Heart right ventricle (tissue), 16 donors: ENCODE measurements around the gene WDR17. TPM values are rescaled to one million over a fixed set of nuclear protein-coding genes. Genes with fewer than 3 reads are reported as not detected.

Experiments used
- ATAC-seq, 8 donors: fragments of 200-7000 bp; cut with Tn5 transposase; one replicate each; pipeline ENCODE4 v1.9.1; 2020; ENCODE audit warnings: mild to moderate bottlenecking in 8 of 8, moderate library complexity in 8 of 8, moderate number of reproducible peaks in 1 of 8
- DNase-seq, 2 donors: peaks; one replicate each; pipeline ENCODE4 v3.0.0-alpha.2; 2020
- H3K27ac ChIP-seq, 10 donors: fragments of 200-600 bp; sonication (generic) in 2 of 10; one replicate each; pipeline versions ENCODE4 v1.5.0 to v1.8.0; 2020 to 2022; ENCODE audit warnings: mild to moderate bottlenecking in 3 of 10
- H3K27me3 ChIP-seq, 7 donors: fragments of 200-600 bp; one replicate each; pipeline ENCODE4 v1.8.0; 2021 to 2022; ENCODE audit warnings: mild to moderate bottlenecking in 2 of 7
- H3K36me3 ChIP-seq, 9 donors: fragments of 200-600 bp; sonication (generic) in 1 of 9; one replicate each; pipeline versions ENCODE4 v1.5.0 to v1.8.0; 2020 to 2022; ENCODE audit warnings: mild to moderate bottlenecking in 2 of 9
- H3K4me1 ChIP-seq, 9 donors: fragments of 200-600 bp; sonication (generic) in 1 of 9; one replicate each; pipeline versions ENCODE4 v1.5.0 to v1.8.0; 2020 to 2022; ENCODE audit warnings: mild to moderate bottlenecking in 4 of 9
- H3K4me3 ChIP-seq, 10 donors: fragments of 200-600 bp; sonication (generic) in 2 of 10; one replicate each; pipeline versions ENCODE4 v1.5.0 to v1.8.0; 2020 to 2022; ENCODE audit warnings: mild to moderate bottlenecking in 7 of 10, moderate library complexity in 2 of 10
- H3K9me3 ChIP-seq, 11 donors: fragments of 200-600 bp in 10 of 11; sonication (generic) in 2 of 11; one replicate each; pipeline versions ENCODE4 v1.5.0 to v1.8.0; 2013 to 2022; ENCODE audit warnings: mild to moderate bottlenecking in 2 of 11, control low read depth in 1 of 11, moderate library complexity in 1 of 11
- WGBS, 2 donors: extraction: QIAGEN DNeasy Blood & Tissue Kit; methylation state at CpG; one replicate each; pipeline ENCODE4 v1.1.7; 2013; ENCODE audit warnings: inconsistent platforms in 1 of 2; 5-methylcytosine and 5-hydroxymethylcytosine counted together
- intact Hi-C, 10 donors: fragments of 100-400 bp; cut with DNase I; formaldehyde crosslinking; loops; one replicate each; pipeline versions ENCODE4 v1.11.1 to v1.14.2; 2022
- polyA plus RNA-seq, 2 donors: library from polyadenylated mRNA; stranded (reverse); fragments of 200-250 nt; gene quantifications; one replicate each; pipeline ENCODE4 v1.2.3, GENCODE V29; 2013
- total RNA-seq, 10 donors: library from RNA; stranded (reverse); fragmentation: NEBNext Ultra II Directional in 3 of 10; extraction: Animal tissue kit (Norgen Biotek cat#: 25700) in 3 of 10; gene quantifications; one replicate each; pipeline versions ENCODE4 v1.2.1 to v1.2.4, GENCODE V29; 2021 to 2023
- TF ChIP-seq, protein P1 (sequence below), 9 donors: fragments of 200-600 bp; sonication (generic) in 2 of 9; IDR thresholded peaks; one replicate each; pipeline versions ENCODE4 v1.5.0 to v1.8.0; 2021 to 2022; ENCODE audit warnings: antibody characterized with exemption in 9 of 9, mild to moderate bottlenecking in 5 of 9, moderate library complexity in 1 of 9
- donor health status: Arrhythmogenic right ventricular cardiomyopathy.
- donor health status: ischemic (EF 13 %, LVEDD 7.1; RV severe dilation, severe dysfunction).
- donor health status: healthy with polysubstance abuse.
- donor health status: DM: no; HTN: yes; CAD: no.
- donor health status: DM: no; HTN: no; CAD: no.
- donor health status: ischemic (EF 25% LVEDD 6.9; RV normal size, moderate dysfunction).
- donor health status: ischemic (EF 25% LVEDD 5.7; RV mildly dilated, moderate dysfunction).
- donor health status: healthy.
- donor health status: DM: yes; HTN: yes; CAD: no.
- donor health status: Ischemic cardiomyopathy.
- donor health status: ischemic (EF 35%, LVEDD 5.7; RV mildly dilated, moderate dysfunction).
- donor health status: nonischemic (EF 11% LVEDD 7.7; RV severe dilation, severe dysfunction).
- donor health status: DM: yes; HTN: yes; CAD: no.
- donor health status: PGD.
- donor health status: ischemic (EF 29% LVEDD 5.4; RV normal size, mild dysfunction).
- donor health status: nonischemic (EF 23%, LVEDD 6.1; RV moderate dilation, normal function).

The WDR17 gene
- total and polyA plus RNA-seq, 12 donors = 0.06 to 0.90 (median 0.39) TPM

DNA sequence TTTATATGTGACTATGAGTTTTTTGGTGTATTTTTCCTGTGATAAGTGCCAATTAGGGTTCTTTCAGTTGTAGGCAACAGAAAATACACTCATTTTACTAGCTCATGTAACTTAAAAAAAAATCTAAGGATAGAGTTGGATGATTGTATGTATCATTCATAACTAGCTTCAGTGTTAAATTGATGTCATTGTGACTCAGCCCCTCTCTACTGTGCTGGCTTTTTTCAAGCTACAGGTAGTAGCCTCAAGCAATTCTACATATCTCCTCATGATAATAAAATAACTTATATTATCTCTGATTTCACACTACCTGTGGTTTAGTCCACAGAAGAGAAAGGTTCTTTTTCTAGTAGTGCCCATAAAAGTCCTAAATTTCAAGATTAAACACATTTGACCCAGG, 11.9 kb downstream of the WDR17 start:
- ATAC-seq = no peak
- Histone ChIP-seq H3K27ac (no peak overlapping the region), H3K36me3 (no peaks in the 10 kb centered on the region), H3K9me3 (no peaks in the 10 kb centered on the region), H3K4me1 (no peaks in the 10 kb centered on the region), H3K4me3 (no peak overlapping the region), H3K27me3 (no peaks in the 10 kb centered on the region)
- intact Hi-C loops = no loop called here
- no peak for DNase-seq
- TF ChIP-seq, protein P1, sequence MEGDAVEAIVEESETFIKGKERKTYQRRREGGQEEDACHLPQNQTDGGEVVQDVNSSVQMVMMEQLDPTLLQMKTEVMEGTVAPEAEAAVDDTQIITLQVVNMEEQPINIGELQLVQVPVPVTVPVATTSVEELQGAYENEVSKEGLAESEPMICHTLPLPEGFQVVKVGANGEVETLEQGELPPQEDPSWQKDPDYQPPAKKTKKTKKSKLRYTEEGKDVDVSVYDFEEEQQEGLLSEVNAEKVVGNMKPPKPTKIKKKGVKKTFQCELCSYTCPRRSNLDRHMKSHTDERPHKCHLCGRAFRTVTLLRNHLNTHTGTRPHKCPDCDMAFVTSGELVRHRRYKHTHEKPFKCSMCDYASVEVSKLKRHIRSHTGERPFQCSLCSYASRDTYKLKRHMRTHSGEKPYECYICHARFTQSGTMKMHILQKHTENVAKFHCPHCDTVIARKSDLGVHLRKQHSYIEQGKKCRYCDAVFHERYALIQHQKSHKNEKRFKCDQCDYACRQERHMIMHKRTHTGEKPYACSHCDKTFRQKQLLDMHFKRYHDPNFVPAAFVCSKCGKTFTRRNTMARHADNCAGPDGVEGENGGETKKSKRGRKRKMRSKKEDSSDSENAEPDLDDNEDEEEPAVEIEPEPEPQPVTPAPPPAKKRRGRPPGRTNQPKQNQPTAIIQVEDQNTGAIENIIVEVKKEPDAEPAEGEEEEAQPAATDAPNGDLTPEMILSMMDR (IDR thresholded peaks at IDR 0.05) = no peak

DNA sequence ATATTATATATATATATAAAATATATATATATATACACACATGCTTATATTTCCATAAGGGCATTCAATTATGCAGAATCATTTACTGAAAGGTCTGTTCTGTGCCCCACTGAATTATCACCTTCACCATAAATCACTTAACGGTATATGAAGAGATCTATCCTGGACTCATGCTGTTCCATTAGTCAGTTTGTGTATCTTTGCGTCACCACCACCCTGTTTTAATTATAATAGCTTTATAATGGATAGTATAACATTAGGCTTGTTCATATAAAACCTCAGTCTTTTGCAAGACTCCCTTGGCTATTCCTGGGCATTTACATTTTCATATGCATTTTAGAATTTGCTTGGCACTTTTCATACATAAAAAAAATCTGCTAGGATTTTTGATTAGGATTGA, 19.1 kb downstream of the WDR17 start:
- Histone ChIP-seq H3K36me3 (no peaks in the 10 kb centered on the region), H3K4me1 (peaks cover 0 to 5% (median 0%) of the 10 kb centered on the region in 9 donors), H3K27ac (no peak overlapping the region), H3K27me3 (no peaks in the 10 kb centered on the region), H3K4me3 (no peak overlapping the region), H3K9me3 (no peaks in the 10 kb centered on the region)
- 81 to 84% methylated on average over 2 of the region's 2 CpGs for WGBS, 2 donors
- no peak for ATAC-seq
- TF ChIP-seq, protein P1 (IDR thresholded peaks at IDR 0.05) = no peak
- intact Hi-C loops = no loop called here
- no peak for DNase-seq

DNA sequence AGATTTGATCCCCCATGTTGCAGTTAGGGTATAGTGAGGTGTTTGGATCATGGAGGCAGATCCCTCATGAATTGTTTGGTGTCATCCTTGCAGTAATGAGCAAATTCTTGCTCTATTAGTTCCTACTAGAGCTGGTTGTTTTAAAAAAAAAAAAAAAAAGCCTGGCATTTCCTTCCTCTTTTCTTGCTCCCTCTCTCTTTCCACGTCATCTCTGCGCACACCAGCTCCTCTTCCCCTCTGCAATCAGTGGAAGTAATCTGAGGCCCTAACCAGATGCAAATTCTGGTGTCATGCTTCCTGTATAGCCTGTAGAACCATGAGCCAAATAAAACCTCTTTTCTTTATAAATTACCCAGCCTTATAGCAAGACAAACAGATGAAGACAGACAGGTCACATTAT, 24.5 kb downstream of the WDR17 start:
- Histone ChIP-seq H3K27ac (peak overlapping the region in 1 of 10 donors; percentile 69), H3K36me3 (no peaks in the 10 kb centered on the region), H3K9me3 (peaks cover 0 to 10% (median 0%) of the 10 kb centered on the region in 11 donors), H3K27me3 (no peaks in the 10 kb centered on the region), H3K4me1 (peaks cover 0 to 5% (median 0%) of the 10 kb centered on the region in 9 donors), H3K4me3 (no peak overlapping the region)
- ATAC-seq (peak in 7 of 8 donors; percentile 17 to 71 (median 34)), DNase-seq (no peak)
- TF ChIP-seq, protein P1 (IDR thresholded peaks at IDR 0.05) = no peak
- 54 to 73% methylated on average over 2 of the region's 2 CpGs for WGBS, 2 donors
- intact Hi-C loops = no loop called here

DNA sequence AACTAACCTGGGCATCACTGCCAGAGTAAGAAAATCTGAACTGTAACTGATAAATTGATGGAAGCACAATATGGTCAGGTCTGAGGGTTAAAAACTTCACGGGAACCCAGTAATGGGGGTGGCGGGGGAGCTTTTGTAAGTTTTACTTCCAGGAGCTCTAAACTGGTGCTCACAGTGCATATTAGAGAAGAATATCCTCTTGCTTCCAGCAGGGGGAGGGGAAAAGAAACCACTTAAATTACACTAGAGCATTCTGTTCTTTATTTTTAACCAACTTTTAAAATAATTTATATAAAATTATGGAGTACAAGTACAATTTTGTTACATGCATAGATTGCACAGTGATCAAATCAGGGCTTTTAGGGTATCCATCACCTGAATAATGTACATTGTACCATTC, 33.7 kb downstream of the WDR17 start:
- no peak overlapping the region for H3K27ac ChIP-seq
- ATAC-seq (no peak), DNase-seq (no peak)
- 86% methylated on average over 2 of the region's 2 CpGs for WGBS, 2 donors
- intact Hi-C loops = no loop called here
- no peaks in the 10 kb centered on the region for H3K36me3 ChIP-seq
- H3K27me3 ChIP-seq = no peaks in the 10 kb centered on the region
- TF ChIP-seq, protein P1 (IDR thresholded peaks at IDR 0.05) = peak in 1 of 9 donors; percentile 8
- no peak overlapping the region for H3K4me3 ChIP-seq
- no peaks in the 10 kb centered on the region for H3K4me1 ChIP-seq
- peaks cover 0 to 30% (median 0%) of the 10 kb centered on the region in 11 donors for H3K9me3 ChIP-seq
